Measurements from ENCODE around the gene TMEM100.

- TF ChIP-seq CTCF (conservative IDR thresholded peaks at IDR 0.05), result no peak
- TF ChIP-seq EZH2 (IDR thresholded peaks at IDR 0.05; ENCODE audit: low read depth), result no peak
Observed at GRCh38 chr17:55727920-55728319, 5.3 kb upstream of the TMEM100 start.
